Tibial nerve (tissue), 4 donors: ENCODE measurements around the gene HLA-DOA. TPM values are rescaled to one million over a fixed set of nuclear protein-coding genes. Genes with fewer than 3 reads are reported as not detected.

Experiments
- DNase-seq, 2 donors: peaks; one replicate each; pipeline ENCODE4 v3.0.0-alpha.2; 2019; ENCODE audit warnings: low spot score in 2 of 2
- H3K27ac ChIP-seq, 4 donors: fragments of 200-600 bp; sonication (generic) in 3 of 4; one replicate each; pipeline ENCODE4 v1.5.1; 2017 to 2019; ENCODE audit warnings: mild to moderate bottlenecking in 1 of 4
- H3K27me3 ChIP-seq, 2 donors: fragments of 200-600 bp; sonication (generic) in 1 of 2; one replicate each; pipeline versions ENCODE4 v1.5.1 to v1.6.0; 2017 to 2019
- H3K36me3 ChIP-seq, 3 donors: fragments of 200-600 bp; sonication (generic); one replicate each; pipeline ENCODE4 v1.5.1; 2018 to 2019
- H3K4me1 ChIP-seq, 4 donors: fragments of 200-600 bp; sonication (generic) in 3 of 4; one replicate each; pipeline ENCODE4 v1.5.1; 2017 to 2019
- H3K4me3 ChIP-seq, 4 donors: fragments of 200-600 bp; sonication (generic) in 3 of 4; one replicate each; pipeline ENCODE4 v1.5.1; 2017 to 2019; ENCODE audit warnings: mild to moderate bottlenecking in 1 of 4, moderate library complexity in 1 of 4
- H3K9me3 ChIP-seq, 4 donors: fragments of 200-600 bp; sonication (generic) in 3 of 4; one replicate each; pipeline ENCODE4 v1.5.1; 2017 to 2019
- CTCF ChIP-seq, 5 experiments: fragments of 200-600 bp in 3 of 5; fragments of 450-650 bp in 2 of 5; sonication (generic) in 3 of 5; IDR thresholded peaks; one replicate each; pipeline ENCODE4 v1.5.1; 2016 to 2019; ENCODE audit warnings: antibody characterized with exemption in 5 of 5, mild to moderate bottlenecking in 3 of 5, moderate library complexity in 2 of 5
- EP300 ChIP-seq, 2 donors: sonication (generic); formaldehyde crosslinking; IDR thresholded peaks; one replicate each; pipeline ENCODE4 v1.6.1; 2017; ENCODE audit warnings: antibody characterized with exemption in 2 of 2, mild to moderate bottlenecking in 1 of 2
- POLR2A ChIP-seq, 2 donors: fragments of 450-650 bp; IDR thresholded peaks; one replicate each; pipeline ENCODE4 v1.6.1; 2017; ENCODE audit warnings: antibody characterized with exemption in 2 of 2, mild to moderate bottlenecking in 2 of 2, moderate library complexity in 2 of 2
- WGBS, 2 donors: methylation state at CpG; one replicate each; pipeline ENCODE4 v1.1.5; 2018; 5-methylcytosine and 5-hydroxymethylcytosine counted together
- total RNA-seq, 4 donors: library from RNA; depleted of rRNA; stranded (reverse); fragments of >200 nt; gene quantifications; one replicate each; pipeline ENCODE4 v1.1.0, GENCODE V29; 2016

HLA-DOA gene
- total RNA-seq, 4 donors from 2014 or later = 3.0 to 17.7 (median 8.4) TPM

GRCh38 chr6:32971242-32971580 lies 38.2 kb downstream of the HLA-DOA start:
- Histone ChIP-seq H3K4me3 (peak overlapping the region; percentile 61 to 93 (median 72)), H3K27ac (peak overlapping the region; percentile 99 to 100 (median 100)), H3K27me3 (no peaks in the 10 kb centered on the region), H3K36me3 (peaks cover 0 to 28% (median 15%) of the 10 kb centered on the region in 3 donors), H3K4me1 (peaks cover 3 to 36% (median 31%) of the 10 kb centered on the region in 4 donors), H3K9me3 (no peaks in the 10 kb centered on the region)
- DNase-seq = no peak
- 0 to 1% methylated on average over 15 of the region's 15 CpGs for WGBS, 2 donors
- TF ChIP-seq EP300 (IDR thresholded peaks at IDR 0.05) = no peak
- no peak for TF ChIP-seq CTCF (IDR thresholded peaks at IDR 0.05)
- no peak for TF ChIP-seq POLR2A (IDR thresholded peaks at IDR 0.05)

GRCh38 chr6:32970413-32971241 lies 38.8 kb downstream of the HLA-DOA start:
- peak; percentile 77 to 83 for DNase-seq
- WGBS, 2 donors = 1% methylated on average over 26 to 33 of the region's 43 CpGs
- no peaks in the 10 kb centered on the region for H3K9me3 ChIP-seq
- peak overlapping the region; percentile 99 to 100 (median 100) for H3K27ac ChIP-seq
- peak overlapping the region; percentile 61 to 93 (median 72) for H3K4me3 ChIP-seq
- H3K4me1 ChIP-seq = peaks cover 3 to 36% (median 32%) of the 10 kb centered on the region in 4 donors
- no peaks in the 10 kb centered on the region for H3K27me3 ChIP-seq
- TF ChIP-seq POLR2A (IDR thresholded peaks at IDR 0.05) (no peak), EP300 (IDR thresholded peaks at IDR 0.05) (no peak), CTCF (IDR thresholded peaks at IDR 0.05) (no peak)
- peaks cover 0 to 22% (median 10%) of the 10 kb centered on the region in 3 donors for H3K36me3 ChIP-seq

GRCh38 chr6:32969685-32970412 lies 39.5 kb downstream of the HLA-DOA start:
- Histone ChIP-seq H3K9me3 (no peaks in the 10 kb centered on the region), H3K4me3 (peak overlapping the region; percentile 61 to 93 (median 72)), H3K27ac (peak overlapping the region; percentile 99 to 100 (median 100)), H3K27me3 (no peaks in the 10 kb centered on the region), H3K4me1 (peaks cover 2 to 36% (median 27%) of the 10 kb centered on the region in 4 donors), H3K36me3 (peaks cover 0 to 17% (median 5%) of the 10 kb centered on the region in 3 donors)
- DNase-seq = peak; percentile 51 to 86
- TF ChIP-seq POLR2A (IDR thresholded peaks at IDR 0.05) (peak; percentile 59 to 60), CTCF (IDR thresholded peaks at IDR 0.05) (peak; percentile 34 to 87 (median 58)), EP300 (IDR thresholded peaks at IDR 0.05) (peak; percentile 13 to 91)
- WGBS, 2 donors = 1% methylated on average over 19 of the region's 19 CpGs

GRCh38 chr6:32968867-32969684 lies 40.3 kb downstream of the HLA-DOA start:
- 0% methylated on average over 35 to 39 of the region's 40 CpGs for WGBS, 2 donors
- TF ChIP-seq POLR2A (IDR thresholded peaks at IDR 0.05) (peak; percentile 33 to 49), CTCF (IDR thresholded peaks at IDR 0.05) (no peak), EP300 (IDR thresholded peaks at IDR 0.05) (peak in 1 of 2 donors; percentile 48)
- H3K4me1 ChIP-seq = peaks cover 0 to 28% (median 20%) of the 10 kb centered on the region in 4 donors
- H3K4me3 ChIP-seq = peak overlapping the region; percentile 61 to 93 (median 72)
- peaks cover 0 to 9% (median 0%) of the 10 kb centered on the region in 3 donors for H3K36me3 ChIP-seq
- peak overlapping the region; percentile 99 to 100 (median 100) for H3K27ac ChIP-seq
- DNase-seq = peak; percentile 55 to 77
- H3K27me3 ChIP-seq = no peaks in the 10 kb centered on the region
- no peaks in the 10 kb centered on the region for H3K9me3 ChIP-seq
